Progenitor cell of endocrine pancreas (in vitro differentiated cells): ENCODE measurements around the gene LILRB4. TPM values are rescaled to one million over a fixed set of nuclear protein-coding genes. Genes with fewer than 3 reads are reported as not detected.

Experiments
- DNase-seq: peaks from one replicate; pipeline ENCODE4 v3.0.0; 2021; ENCODE audit warnings: low spot score; ENCODE audit not compliant: unreplicated experiment
- H3K27ac Mint-ChIP-seq: 2 replicates; pipeline ENCODE4 v1.8.0; 2021; ENCODE audit warnings: mild to moderate bottlenecking, moderate library complexity, mixed read lengths
- H3K27me3 Mint-ChIP-seq: 2 replicates; pipeline ENCODE4 v1.8.0; 2021; ENCODE audit warnings: mixed read lengths
- H3K36me3 Mint-ChIP-seq: 2 replicates; pipeline ENCODE4 v1.8.0; 2022; ENCODE audit warnings: mixed read lengths; ENCODE audit not compliant: insufficient read depth
- H3K4me1 Mint-ChIP-seq: 2 replicates; pipeline ENCODE4 v1.8.0; 2021; ENCODE audit warnings: low read depth, mixed read lengths
- H3K4me3 Mint-ChIP-seq: 2 replicates; pipeline ENCODE4 v1.8.0; 2021; ENCODE audit warnings: low read depth, mild to moderate bottlenecking, moderate library complexity, mixed read lengths
- H3K9me3 Mint-ChIP-seq: 2 replicates; pipeline ENCODE4 v1.8.0; 2021; ENCODE audit warnings: low read depth, mixed read lengths
- long read RNA-seq: library from polyadenylated mRNA; unstranded; transcript quantifications from one replicate; pipeline ENCODE4 v2.0.0, GENCODE V29; 2020
- total RNA-seq: library from RNA; stranded (reverse); gene quantifications from 2 replicates; pipeline ENCODE4 v1.2.1, GENCODE V29; 2021
- TF ChIP-seq, protein P1 (sequence below): fragments of 200-600 bp; sonication (generic); IDR thresholded peaks from one replicate; pipeline ENCODE4 v1.5.0; 2021; ENCODE audit warnings: antibody characterized with exemption, mild to moderate bottlenecking; ENCODE audit not compliant: unreplicated experiment

LILRB4 gene
- not detected in 2 replicates for total RNA-seq
- long read RNA-seq: 0 reads

- no peak within 1 kb of the TSS for H3K4me3 Mint-ChIP-seq
- no peak within 1 kb of the TSS for H3K27ac Mint-ChIP-seq
- peaks cover 10% of the 10 kb centered on the region for H3K36me3 Mint-ChIP-seq
- H3K9me3 Mint-ChIP-seq: peaks cover 42% of the 10 kb centered on the region
- DNase-seq: no peak
- H3K27me3 Mint-ChIP-seq: no peaks in the 10 kb centered on the region
- H3K4me1 Mint-ChIP-seq: no peaks in the 10 kb centered on the region
- TF ChIP-seq, protein P1, sequence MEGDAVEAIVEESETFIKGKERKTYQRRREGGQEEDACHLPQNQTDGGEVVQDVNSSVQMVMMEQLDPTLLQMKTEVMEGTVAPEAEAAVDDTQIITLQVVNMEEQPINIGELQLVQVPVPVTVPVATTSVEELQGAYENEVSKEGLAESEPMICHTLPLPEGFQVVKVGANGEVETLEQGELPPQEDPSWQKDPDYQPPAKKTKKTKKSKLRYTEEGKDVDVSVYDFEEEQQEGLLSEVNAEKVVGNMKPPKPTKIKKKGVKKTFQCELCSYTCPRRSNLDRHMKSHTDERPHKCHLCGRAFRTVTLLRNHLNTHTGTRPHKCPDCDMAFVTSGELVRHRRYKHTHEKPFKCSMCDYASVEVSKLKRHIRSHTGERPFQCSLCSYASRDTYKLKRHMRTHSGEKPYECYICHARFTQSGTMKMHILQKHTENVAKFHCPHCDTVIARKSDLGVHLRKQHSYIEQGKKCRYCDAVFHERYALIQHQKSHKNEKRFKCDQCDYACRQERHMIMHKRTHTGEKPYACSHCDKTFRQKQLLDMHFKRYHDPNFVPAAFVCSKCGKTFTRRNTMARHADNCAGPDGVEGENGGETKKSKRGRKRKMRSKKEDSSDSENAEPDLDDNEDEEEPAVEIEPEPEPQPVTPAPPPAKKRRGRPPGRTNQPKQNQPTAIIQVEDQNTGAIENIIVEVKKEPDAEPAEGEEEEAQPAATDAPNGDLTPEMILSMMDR: no peak
Measured at GRCh38 chr19:54662730-54663129, at the start of gene LILRB4. TSS of gene LILRB4 (plus strand) at chr19:54662985. CDS start at chr19:54663034, 49 bp downstream.

GRCh38 chr19:54614726-54615125, 48.1 kb upstream of the LILRB4 start:
- Mint-ChIP-seq H3K27ac (no peak overlapping the region), H3K4me1 (no peaks in the 10 kb centered on the region), H3K4me3 (no peak overlapping the region), H3K9me3 (peaks cover 55% of the 10 kb centered on the region), H3K36me3 (peaks cover 3% of the 10 kb centered on the region), H3K27me3 (no peaks in the 10 kb centered on the region)
- TF ChIP-seq, protein P1: no peak
- no peak for DNase-seq

- H3K36me3 Mint-ChIP-seq: peaks cover 3% of the 10 kb centered on the region
Measured at GRCh38 chr19:54616057-54616456, 46.7 kb upstream of the LILRB4 start.

GRCh38 chr19:54616821-54617560, 45.8 kb upstream of the LILRB4 start:
- Mint-ChIP-seq H3K9me3 (peaks cover 56% of the 10 kb centered on the region), H3K27ac (no peak overlapping the region), H3K4me3 (no peak overlapping the region), H3K36me3 (peaks cover 3% of the 10 kb centered on the region), H3K4me1 (no peaks in the 10 kb centered on the region), H3K27me3 (no peaks in the 10 kb centered on the region)
- TF ChIP-seq, protein P1: no peak
- DNase-seq: no peak

More at GRCh38 chr19:54616057-54616456, 46.7 kb upstream of the LILRB4 start:
- H3K4me1 Mint-ChIP-seq: no peaks in the 10 kb centered on the region
- TF ChIP-seq, protein P1: no peak
- no peak overlapping the region for H3K27ac Mint-ChIP-seq
- peaks cover 53% of the 10 kb centered on the region for H3K9me3 Mint-ChIP-seq
- no peak overlapping the region for H3K4me3 Mint-ChIP-seq
- DNase-seq: no peak
- no peaks in the 10 kb centered on the region for H3K27me3 Mint-ChIP-seq

- H3K4me3 Mint-ChIP-seq: no peak overlapping the region
- peaks cover 51% of the 10 kb centered on the region for H3K9me3 Mint-ChIP-seq
- no peak overlapping the region for H3K27ac Mint-ChIP-seq
Measured at GRCh38 chr19:54620464-54620863, 42.3 kb upstream of the LILRB4 start.

More at GRCh38 chr19:54620464-54620863, 42.3 kb upstream of the LILRB4 start:
- no peaks in the 10 kb centered on the region for H3K27me3 Mint-ChIP-seq
- TF ChIP-seq, protein P1: no peak
- H3K36me3 Mint-ChIP-seq: no peaks in the 10 kb centered on the region
- H3K4me1 Mint-ChIP-seq: no peaks in the 10 kb centered on the region
- DNase-seq: no peak
